Thoracic aorta (tissue), 2 donors: ENCODE results near the gene PHLDA2. TPM values are rescaled to one million over a fixed set of nuclear protein-coding genes. Genes with fewer than 3 reads are reported as not detected.
A peak's percentile ranks its signal among the peaks of the same experiment; 100 is the strongest.

ENCODE experiments used
- ATAC-seq: fragments of 150-250 bp; one replicate; pipeline ENCODE4 v1.8.0; 2017; ENCODE audit warnings: low read depth; ENCODE audit not compliant: insufficient number of reproducible peaks, low FRiP score
- DNase-seq: peaks from one replicate; pipeline ENCODE4 v3.0.0-alpha.2; 2020; ENCODE audit warnings: low spot score
- H3K27ac ChIP-seq, 2 donors: fragments of 200-600 bp; sonication (generic); 1 replicate in 1 of 2; 2 replicates in 1 of 2; pipeline ENCODE4 v1.5.1; 2016; ENCODE audit warnings: mild to moderate bottlenecking in 2 of 2, moderate library complexity in 2 of 2
- H3K27me3 ChIP-seq: fragments of 200-600 bp; sonication (generic); replicated peaks from 2 replicates; pipeline ENCODE4 v1.6.0; 2016; ENCODE audit warnings: mild to moderate bottlenecking; ENCODE audit not compliant: insufficient read depth
- H3K36me3 ChIP-seq: fragments of 200-600 bp; sonication (generic); one replicate; pipeline ENCODE4 v1.5.1; 2016
- H3K4me1 ChIP-seq, 2 donors: fragments of 200-600 bp; sonication (generic); 1 replicate in 1 of 2; 2 replicates in 1 of 2; pipeline versions ENCODE4 v1.5.1 to v1.6.0; 2016; ENCODE audit warnings: low read depth in 2 of 2, mild to moderate bottlenecking in 1 of 2; ENCODE audit not compliant: control insufficient read depth in 1 of 2
- H3K4me3 ChIP-seq: fragments of 200-600 bp; sonication (generic); 2 replicates; pipeline ENCODE4 v1.5.1; 2016; ENCODE audit warnings: mild to moderate bottlenecking
- H3K9me3 ChIP-seq: fragments of 200-600 bp; sonication (generic); 2 replicates; pipeline ENCODE4 v1.5.1; 2016
- CTCF ChIP-seq: fragments of 200-600 bp; sonication (generic); IDR thresholded peaks from one replicate; pipeline ENCODE4 v1.5.1; 2019; ENCODE audit warnings: antibody characterized with exemption
- total RNA-seq, 2 donors: library from RNA; depleted of rRNA; stranded (reverse); fragments of >200 nt; gene quantifications; one replicate each; pipeline versions ENCODE4 v1.1.0 to v1.2.3, GENCODE V29; 2016

The PHLDA2 gene
- total RNA-seq, 2 donors from 2014 or later: 14.4 to 21.3 TPM

GRCh38 chr11:2952290-2952689 is 23.1 kb upstream of the PHLDA2 start:
- H3K36me3 ChIP-seq: peaks cover 57% of the 10 kb centered on the region
- DNase-seq (no peak), ATAC-seq (no peak)
- no peaks in the 10 kb centered on the region for H3K27me3 ChIP-seq
- peak overlapping the region in 1 of 2 donors; percentile 28 for H3K27ac ChIP-seq
- no peak overlapping the region for H3K4me3 ChIP-seq
- no peaks in the 10 kb centered on the region for H3K9me3 ChIP-seq
- peaks cover 0 to 11% of the 10 kb centered on the region in 2 donors for H3K4me1 ChIP-seq
- no peak for TF ChIP-seq CTCF

GRCh38 chr11:2951231-2952110 is 22.3 kb upstream of the PHLDA2 start:
- Histone ChIP-seq H3K27me3 (no peaks in the 10 kb centered on the region), H3K9me3 (no peaks in the 10 kb centered on the region), H3K36me3 (peaks cover 54% of the 10 kb centered on the region), H3K4me3 (no peak overlapping the region), H3K4me1 (peaks cover 0 to 14% of the 10 kb centered on the region in 2 donors), H3K27ac (peak overlapping the region; percentile 22 to 28)
- ATAC-seq: no peak
- TF ChIP-seq CTCF: no peak
- no peak for DNase-seq

- peak overlapping the region; percentile 14 to 22 for H3K27ac ChIP-seq
- no peak for TF ChIP-seq CTCF
- no peak for ATAC-seq
Measured at GRCh38 chr11:2950825-2951224, 21.6 kb upstream of the PHLDA2 start.

GRCh38 chr11:2949920-2950319 is 20.7 kb upstream of the PHLDA2 start:
- no peak overlapping the region for H3K27ac ChIP-seq
- no peaks in the 10 kb centered on the region for H3K27me3 ChIP-seq
- H3K9me3 ChIP-seq: no peaks in the 10 kb centered on the region
- peaks cover 43% of the 10 kb centered on the region for H3K36me3 ChIP-seq
- H3K4me3 ChIP-seq: no peak overlapping the region
- no peak for DNase-seq
- no peak for TF ChIP-seq CTCF
- H3K4me1 ChIP-seq: peaks cover 6 to 28% of the 10 kb centered on the region in 2 donors
- ATAC-seq: no peak

More at GRCh38 chr11:2950825-2951224, 21.6 kb upstream of the PHLDA2 start:
- no peaks in the 10 kb centered on the region for H3K9me3 ChIP-seq
- peaks cover 50% of the 10 kb centered on the region for H3K36me3 ChIP-seq
- DNase-seq: no peak
- no peaks in the 10 kb centered on the region for H3K27me3 ChIP-seq
- H3K4me1 ChIP-seq: peaks cover under 1 to 21% of the 10 kb centered on the region in 2 donors
- H3K4me3 ChIP-seq: no peak overlapping the region

- no peak for TF ChIP-seq CTCF
- no peak for ATAC-seq
- H3K27ac ChIP-seq: no peak overlapping the region
- peaks cover 24% of the 10 kb centered on the region for H3K36me3 ChIP-seq
- H3K4me1 ChIP-seq: peaks cover 7 to 33% of the 10 kb centered on the region in 2 donors
- H3K9me3 ChIP-seq: no peaks in the 10 kb centered on the region
- no peaks in the 10 kb centered on the region for H3K27me3 ChIP-seq
- H3K4me3 ChIP-seq: no peak overlapping the region
- DNase-seq: no peak
Measured at GRCh38 chr11:2947744-2948143, 18.5 kb upstream of the PHLDA2 start.
